Common myeloid progenitor, CD34-positive (primary cell): ENCODE data around the gene ACVR1B.

Experiments used
- CTCF ChIA-PET: fragments of 350-600 bp; sonication (Branson Sonifier 250); formaldehyde crosslinking; loops from one replicate; lab custom pipeline; 2021; ENCODE audit warnings: antibody characterized with exemption; lab: Charles Lee
- POLR2A ChIA-PET: fragments of 350-600 bp; sonication (Branson Sonifier 250); formaldehyde crosslinking; loops from one replicate; lab custom pipeline; 2021; ENCODE audit warnings: antibody characterized with exemption; lab: Charles Lee
- DNase-seq, 3 donors: peaks; one replicate each; pipeline versions ENCODE4 v3.0.0 to v3.0.0-alpha.2; 2013
- H3K27ac ChIP-seq, 2 experiments: 1 replicate in 1 of 2; 2 replicates in 1 of 2; pipeline ENCODE4 v1.7.0; 2013; ENCODE audit warnings: inconsistent platforms in 2 of 2, low read length in 2 of 2, mild to moderate bottlenecking in 2 of 2, low read depth in 1 of 2, moderate library complexity in 1 of 2; ENCODE audit not compliant: severe bottlenecking in 2 of 2, insufficient read depth in 1 of 2, poor library complexity in 1 of 2
- H3K27me3 ChIP-seq, 5 experiments: replicated peaks in 2 of 5; 1 replicate in 3 of 5; 2 replicates in 2 of 5; pipeline versions ENCODE4 v1.6.1 to v1.7.0; 2013; ENCODE audit warnings: low read length in 4 of 5, mild to moderate bottlenecking in 2 of 5, moderate library complexity in 2 of 5, inconsistent platforms in 1 of 5; ENCODE audit not compliant: insufficient read depth in 5 of 5, control insufficient read depth in 4 of 5
- H3K36me3 ChIP-seq, 4 experiments: 1 replicate in 2 of 4; 2 replicates in 2 of 4; pipeline versions ENCODE4 v1.6.1 to v1.7.0; 2013; ENCODE audit warnings: low read length in 3 of 4, control low read depth in 1 of 4, mild to moderate bottlenecking in 1 of 4; ENCODE audit not compliant: control insufficient read depth in 4 of 4, insufficient read depth in 4 of 4
- H3K4me1 ChIP-seq, 4 experiments: 1 replicate in 3 of 4; 2 replicates in 1 of 4; pipeline versions ENCODE4 v1.6.1 to v1.7.1; 2013; ENCODE audit warnings: low read length in 3 of 4, mild to moderate bottlenecking in 3 of 4, control low read depth in 1 of 4, inconsistent platforms in 1 of 4, moderate library complexity in 1 of 4; ENCODE audit not compliant: control insufficient read depth in 4 of 4, insufficient read depth in 4 of 4; ENCODE audit errors: control extremely low read depth in 1 of 4
- H3K4me3 ChIP-seq, 7 experiments: 1 replicate in 4 of 7; 2 replicates in 3 of 7; pipeline versions ENCODE4 v1.5.1 to v1.7.0; 2013; ENCODE audit warnings: mild to moderate bottlenecking in 7 of 7, low read length in 6 of 7, moderate library complexity in 6 of 7, inconsistent platforms in 2 of 7, low read depth in 2 of 7, control low read depth in 1 of 7; ENCODE audit not compliant: insufficient read depth in 4 of 7, control insufficient read depth in 1 of 7; ENCODE audit errors: extremely low read depth in 1 of 7
- H3K9me3 ChIP-seq, 5 experiments: 1 replicate in 4 of 5; 2 replicates in 1 of 5; pipeline versions ENCODE4 v1.6.1 to v1.7.1; 2013; ENCODE audit warnings: low read length in 4 of 5, mild to moderate bottlenecking in 2 of 5, inconsistent platforms in 1 of 5, low read depth in 1 of 5, moderate library complexity in 1 of 5; ENCODE audit not compliant: control insufficient read depth in 4 of 5, insufficient read depth in 2 of 5; ENCODE audit errors: control extremely low read depth in 1 of 5
- WGBS: methylation state at CpG from one replicate; pipeline ENCODE4 v1.1.5; 2013; ENCODE audit not compliant: insufficient coverage; 5-methylcytosine and 5-hydroxymethylcytosine counted together

The ACVR1B gene

DNA sequence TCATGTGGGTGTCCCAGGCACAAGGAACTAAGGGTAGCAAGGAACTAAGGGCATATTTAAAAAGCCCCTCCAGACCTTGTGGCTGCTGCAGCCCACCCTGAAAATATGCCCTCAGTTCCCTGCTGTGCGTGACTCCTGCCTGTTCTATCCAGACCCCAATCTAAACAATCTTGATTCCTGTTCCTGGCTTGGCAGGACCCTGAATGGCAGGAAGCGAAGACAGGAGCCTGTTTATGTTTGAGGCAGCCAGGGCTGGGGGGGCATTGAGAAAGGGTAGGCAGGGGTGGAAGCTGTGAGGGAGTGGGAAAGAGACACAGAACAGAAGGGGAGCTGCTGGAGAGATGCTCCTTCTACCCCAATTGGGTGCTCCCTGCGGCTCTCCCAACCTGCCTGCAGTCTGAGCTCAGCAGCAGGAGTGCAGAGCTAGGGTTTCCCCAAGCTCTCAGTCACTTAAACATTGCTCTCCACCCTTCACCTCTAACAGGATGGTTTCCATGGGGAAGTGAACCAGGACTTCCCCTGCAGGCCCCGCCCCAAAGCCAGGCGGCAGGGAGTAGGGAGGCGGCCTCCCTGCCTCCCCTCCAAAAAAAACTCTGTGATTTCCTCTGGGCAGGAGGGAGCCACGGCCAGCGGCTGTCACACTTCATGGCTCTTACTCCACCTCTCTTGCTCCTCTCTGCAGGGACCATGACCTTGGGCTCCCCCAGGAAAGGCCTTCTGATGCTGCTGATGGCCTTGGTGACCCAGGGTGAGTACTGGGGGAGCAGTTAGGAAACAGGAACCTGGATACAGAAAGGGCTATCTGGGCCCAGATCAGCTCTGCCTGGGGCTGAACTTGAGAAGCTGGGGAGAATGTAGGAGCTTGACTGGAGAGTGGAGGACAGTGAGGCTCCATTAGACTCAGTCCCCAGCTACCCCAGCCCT is 39.4 kb upstream of the ACVR1B start:
- Histone ChIP-seq H3K27me3 (peaks cover 0 to 22% (median 6%) of the 10 kb centered on the region in 5 experiments), H3K4me1 (peaks cover 6 to 31% (median 25%) of the 10 kb centered on the region in 4 experiments), H3K9me3 (no peaks in the 10 kb centered on the region), H3K27ac (no peak overlapping the region), H3K4me3 (no peak overlapping the region), H3K36me3 (no peaks in the 10 kb centered on the region)
- DNase-seq: no peak
- 72% methylated on average over 4 of the region's 8 CpGs for WGBS
- ChIA-PET POLR2A (interaction anchor here (0.7 to 0.9 kb wide), 2 partner anchors 26 to 73 kb away, joined by 3 to 4 read pairs; no protein-coding TSS in a partner anchor), CTCF (interaction anchor here (0.5 to 6.0 kb wide), 9 partner anchors 11 to 899 kb away, joined by 3 to 63 read pairs (median 3); no protein-coding TSS in a partner anchor)

GRCh38 chr12:51913071-51914033 is 38.1 kb upstream of the ACVR1B start:
- no peak overlapping the region for H3K4me3 ChIP-seq
- no peaks in the 10 kb centered on the region for H3K36me3 ChIP-seq
- ChIA-PET POLR2A (interaction anchor here (0.7 to 0.9 kb wide), 2 partner anchors 27 to 64 kb away, joined by 3 to 4 read pairs; no protein-coding TSS in a partner anchor), CTCF (interaction anchor here (0.8 to 6.0 kb wide), 6 partner anchors 10 to 130 kb away, joined by 3 to 63 read pairs (median 3); no protein-coding TSS in a partner anchor)
- peaks cover 0 to 9% (median 0%) of the 10 kb centered on the region in 5 experiments for H3K27me3 ChIP-seq
- 95% methylated on average over 23 of the region's 30 CpGs for WGBS
- H3K4me1 ChIP-seq: peaks cover 6 to 27% (median 17%) of the 10 kb centered on the region in 4 experiments
- no peaks in the 10 kb centered on the region for H3K9me3 ChIP-seq
- no peak overlapping the region for H3K27ac ChIP-seq
- DNase-seq: no peak

- H3K9me3 ChIP-seq: no peaks in the 10 kb centered on the region
- CTCF ChIA-PET: interaction anchor here (0.9 to 6.0 kb wide), 5 partner anchors 9 to 94 kb away, joined by 3 to 63 read pairs (median 3); no protein-coding TSS in a partner anchor
- POLR2A ChIA-PET: no interaction called here
- DNase-seq: no peak
- H3K27me3 ChIP-seq: no peaks in the 10 kb centered on the region
- no peak overlapping the region for H3K27ac ChIP-seq
- H3K36me3 ChIP-seq: no peaks in the 10 kb centered on the region
- no peak overlapping the region for H3K4me3 ChIP-seq
- 97% methylated on average over 13 of the region's 17 CpGs for WGBS
- peaks cover 6 to 27% (median 17%) of the 10 kb centered on the region in 4 experiments for H3K4me1 ChIP-seq
Observed at GRCh38 chr12:51914034-51914923, 37.2 kb upstream of the ACVR1B start.

DNA sequence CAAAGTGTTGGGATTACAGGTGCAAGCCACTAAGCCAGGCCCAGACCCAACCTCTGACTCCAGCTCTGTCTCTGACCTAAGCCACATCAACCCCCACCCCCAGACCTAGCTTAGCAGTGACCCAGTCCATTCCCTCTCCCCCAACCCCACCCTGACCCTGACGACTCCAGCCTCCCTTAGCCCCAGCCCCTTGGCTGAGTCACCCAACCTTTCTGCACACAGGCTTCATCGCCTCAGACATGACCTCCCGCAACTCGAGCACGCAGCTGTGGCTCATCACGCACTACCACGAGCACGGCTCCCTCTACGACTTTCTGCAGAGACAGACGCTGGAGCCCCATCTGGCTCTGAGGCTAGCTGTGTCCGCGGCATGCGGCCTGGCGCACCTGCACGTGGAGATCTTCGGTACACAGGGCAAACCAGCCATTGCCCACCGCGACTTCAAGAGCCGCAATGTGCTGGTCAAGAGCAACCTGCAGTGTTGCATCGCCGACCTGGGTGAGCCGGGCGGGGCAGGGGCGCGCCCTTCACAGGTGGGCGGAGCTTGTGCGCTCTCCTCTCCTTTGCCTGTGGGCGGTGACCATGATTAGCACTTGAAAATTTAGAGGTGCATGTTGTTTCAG is 36.4 kb upstream of the ACVR1B start:
- H3K27ac ChIP-seq: no peak overlapping the region
- CTCF ChIA-PET: interaction anchor here (0.8 to 6.0 kb wide), 6 partner anchors 8 to 94 kb away, joined by 3 to 63 read pairs (median 3); no protein-coding TSS in a partner anchor
- no peak overlapping the region for H3K4me3 ChIP-seq
- H3K4me1 ChIP-seq: peaks cover 6 to 27% (median 17%) of the 10 kb centered on the region in 4 experiments
- no peaks in the 10 kb centered on the region for H3K9me3 ChIP-seq
- POLR2A ChIA-PET: no interaction called here
- no peaks in the 10 kb centered on the region for H3K27me3 ChIP-seq
- no peaks in the 10 kb centered on the region for H3K36me3 ChIP-seq
- no peak for DNase-seq
- 94% methylated on average over 26 of the region's 28 CpGs for WGBS

DNA sequence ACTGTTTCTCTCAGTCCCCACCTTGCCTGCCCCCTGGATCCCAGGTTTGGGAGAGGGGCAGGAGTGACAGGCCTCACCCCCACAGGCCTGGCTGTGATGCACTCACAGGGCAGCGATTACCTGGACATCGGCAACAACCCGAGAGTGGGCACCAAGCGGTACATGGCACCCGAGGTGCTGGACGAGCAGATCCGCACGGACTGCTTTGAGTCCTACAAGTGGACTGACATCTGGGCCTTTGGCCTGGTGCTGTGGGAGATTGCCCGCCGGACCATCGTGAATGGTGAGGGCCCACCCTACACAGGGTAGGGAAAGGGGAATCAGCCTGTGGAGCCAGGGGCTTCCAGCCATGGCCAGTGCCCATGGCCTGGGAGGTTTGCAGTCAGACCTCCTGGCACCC is 35.5 kb upstream of the ACVR1B start:
- ChIA-PET CTCF (interaction anchor here (1.5 to 1.7 kb wide), 2 partner anchors 10 to 65 kb away, joined by 3 to 5 read pairs; no protein-coding TSS in a partner anchor), POLR2A (no interaction called here)
- DNase-seq: no peak
- no peak overlapping the region for H3K27ac ChIP-seq
- H3K4me3 ChIP-seq: no peak overlapping the region
- no peaks in the 10 kb centered on the region for H3K9me3 ChIP-seq
- H3K36me3 ChIP-seq: no peaks in the 10 kb centered on the region
- H3K4me1 ChIP-seq: peaks cover 4 to 20% (median 13%) of the 10 kb centered on the region in 4 experiments
- 97% methylated on average over 11 of the region's 11 CpGs for WGBS
- no peaks in the 10 kb centered on the region for H3K27me3 ChIP-seq
